Sciatic nerve (tissue), 1 donor: ENCODE data around the gene CTNNA1. TPM values are rescaled to one million over a fixed set of nuclear protein-coding genes. Genes with fewer than 3 reads are reported as not detected.

Experiments
- total RNA-seq: library from RNA; stranded (reverse); fragmentation: NEBNext Ultra II Directional; extraction: Animal tissue kit (Norgen Biotek cat#: 25700); gene quantifications from one replicate; pipeline ENCODE4 v1.2.1, GENCODE V29; 2021
- donor health status: DM: no; HTN: no; CAD: no.

The CTNNA1 gene
- total RNA-seq, 1 donor from 2014 or later: 485 TPM

Other genes starting within 250 kb of the CTNNA1 start
- gene ETF1, start 210.2 kb upstream of the CTNNA1 start, total RNA-seq: 74.2 TPM
- 152 TPM for gene HSPA9, start 178.0 kb upstream of the CTNNA1 start, total RNA-seq
- 0.58 TPM for gene LRRTM2, start 121.9 kb downstream of the CTNNA1 start, total RNA-seq